Measurements from ENCODE around the gene PRSS16.

Gene PRSS16

DNA sequence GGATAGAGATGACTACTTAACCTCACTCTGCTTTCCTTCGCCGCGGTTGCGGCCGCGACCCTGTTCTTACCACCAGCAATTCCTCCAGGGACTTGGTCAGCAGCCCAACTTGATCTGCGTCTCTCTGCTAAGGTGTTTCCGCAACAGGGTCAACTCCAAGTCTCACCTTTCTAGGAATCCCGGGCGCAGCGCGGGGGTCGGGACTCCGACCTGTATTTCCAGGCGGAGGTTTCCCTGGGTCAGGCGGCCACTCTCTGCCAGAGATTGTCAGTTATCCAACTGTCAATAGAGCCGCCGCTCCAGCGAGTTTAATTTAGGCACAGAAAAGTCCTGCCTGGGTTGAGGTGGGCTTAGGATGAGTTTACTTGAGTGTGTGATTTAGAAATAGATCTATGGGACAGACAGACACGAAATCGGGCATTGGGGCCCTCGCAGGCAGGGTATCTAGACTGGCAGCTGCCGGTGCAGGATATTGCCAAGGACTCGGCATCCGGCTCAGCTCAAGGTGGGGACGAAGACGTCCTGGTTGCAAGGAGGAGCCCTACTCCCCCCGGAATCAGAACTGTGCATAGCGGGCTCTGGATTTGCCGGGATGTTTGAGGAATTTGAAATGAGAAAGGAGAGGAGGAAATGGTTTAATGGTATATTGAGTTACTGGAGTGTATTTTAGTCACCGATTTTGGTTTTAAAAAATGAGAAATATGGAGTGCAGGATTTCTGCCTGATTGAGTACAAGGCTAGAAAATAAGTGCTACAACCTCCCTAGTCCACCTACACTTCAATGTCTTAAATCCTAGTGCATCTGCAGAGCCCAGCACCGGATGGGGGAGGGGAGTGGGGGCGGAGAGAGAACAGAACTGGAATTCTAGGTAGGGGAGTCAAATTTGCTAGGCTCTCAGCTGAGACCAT lies 40.9 kb downstream of the PRSS16 start:
- no peak for DNase-seq

DNA sequence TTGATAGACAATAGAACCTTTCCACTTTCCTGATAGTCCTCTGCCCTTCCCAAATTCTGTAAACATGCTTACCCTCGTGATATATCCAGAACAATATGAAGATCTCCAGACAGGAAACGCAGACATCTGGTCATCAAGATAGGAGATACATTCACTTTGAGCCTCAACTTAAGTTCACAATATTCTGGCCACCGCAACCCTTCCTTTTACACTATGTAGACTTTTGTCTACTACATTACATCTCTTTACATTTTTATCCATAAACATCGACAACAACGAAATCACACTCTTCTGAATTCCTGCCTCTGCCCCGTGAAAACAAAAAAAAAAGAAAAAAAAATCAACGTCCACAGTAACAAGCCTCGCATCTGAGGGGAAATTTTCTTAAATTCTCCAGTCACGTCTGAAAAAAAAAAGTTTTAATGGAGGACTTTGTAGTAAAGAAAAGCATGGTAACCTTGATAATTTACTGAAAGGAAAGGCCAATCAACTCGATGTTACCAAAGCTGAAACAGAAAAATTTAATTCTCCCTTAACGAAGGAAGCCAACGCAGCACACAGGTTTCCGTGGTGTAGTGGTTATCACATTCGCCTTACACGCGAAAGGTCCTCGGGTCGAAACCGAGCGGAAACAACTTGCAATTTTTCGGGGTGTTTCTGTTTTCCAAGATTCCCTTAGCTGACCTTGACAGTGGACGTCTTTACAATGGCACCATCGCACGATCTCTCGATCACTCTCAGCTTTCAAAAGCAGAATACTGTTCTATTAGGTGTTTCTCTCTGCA lies 42.8 kb downstream of the PRSS16 start:
- no peak for DNase-seq

DNA sequence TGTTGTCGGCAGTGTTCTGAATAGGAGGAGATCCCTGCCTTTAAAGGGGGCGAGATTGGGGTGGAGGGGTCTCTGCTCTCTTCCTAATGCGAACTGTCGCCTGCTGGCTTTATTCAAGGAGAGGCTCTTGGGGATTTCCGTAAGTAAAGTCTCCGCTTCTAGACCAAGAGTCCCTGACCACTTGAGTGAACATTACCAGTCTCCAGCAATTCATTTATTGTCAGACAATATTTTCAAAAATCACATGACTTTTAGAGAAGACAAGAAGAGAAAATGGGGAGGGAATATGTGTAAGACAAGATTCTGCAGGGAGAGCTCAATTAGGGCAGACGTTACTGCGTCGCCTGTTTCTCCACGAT lies 43.3 kb downstream of the PRSS16 start:
- no peak for DNase-seq

DNA sequence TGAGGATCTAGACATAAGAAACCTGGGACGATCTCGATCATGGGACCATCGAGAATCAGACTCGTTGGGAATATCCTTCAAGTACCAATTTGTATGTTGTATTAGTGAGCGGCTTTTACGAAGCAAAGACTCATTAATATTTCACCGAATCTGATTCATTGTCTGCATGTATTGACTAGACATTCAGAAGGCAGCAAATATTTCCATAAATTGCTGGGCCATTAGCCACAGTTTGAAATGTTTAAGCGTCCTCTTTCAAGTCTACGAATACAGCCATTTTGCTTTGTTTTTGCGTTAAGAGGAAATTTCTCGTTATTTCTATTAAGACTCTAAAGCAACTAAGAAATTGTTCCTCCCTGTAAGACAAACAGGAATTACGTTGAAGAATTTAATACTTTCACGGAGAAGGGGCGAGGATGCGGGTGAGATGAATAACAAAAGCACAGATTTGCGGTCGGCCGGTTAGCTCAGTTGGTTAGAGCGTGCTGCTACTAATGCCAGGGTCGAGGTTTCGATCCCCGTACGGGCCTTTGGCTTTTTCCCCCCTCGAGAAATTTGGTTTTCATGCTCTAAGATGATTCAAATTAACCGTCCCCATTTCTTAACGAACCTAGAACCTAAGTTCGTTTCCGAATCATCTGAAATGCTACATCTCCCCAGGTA lies 46.1 kb downstream of the PRSS16 start:
- no peak for DNase-seq

GRCh38 chr6:27294409-27294808 lies 46.9 kb downstream of the PRSS16 start:
- DNase-seq = no peak

- no peak for DNase-seq
These were observed 48.0 kb downstream of the PRSS16 start for GRCh38 chr6:27295301-27296079.

DNA sequence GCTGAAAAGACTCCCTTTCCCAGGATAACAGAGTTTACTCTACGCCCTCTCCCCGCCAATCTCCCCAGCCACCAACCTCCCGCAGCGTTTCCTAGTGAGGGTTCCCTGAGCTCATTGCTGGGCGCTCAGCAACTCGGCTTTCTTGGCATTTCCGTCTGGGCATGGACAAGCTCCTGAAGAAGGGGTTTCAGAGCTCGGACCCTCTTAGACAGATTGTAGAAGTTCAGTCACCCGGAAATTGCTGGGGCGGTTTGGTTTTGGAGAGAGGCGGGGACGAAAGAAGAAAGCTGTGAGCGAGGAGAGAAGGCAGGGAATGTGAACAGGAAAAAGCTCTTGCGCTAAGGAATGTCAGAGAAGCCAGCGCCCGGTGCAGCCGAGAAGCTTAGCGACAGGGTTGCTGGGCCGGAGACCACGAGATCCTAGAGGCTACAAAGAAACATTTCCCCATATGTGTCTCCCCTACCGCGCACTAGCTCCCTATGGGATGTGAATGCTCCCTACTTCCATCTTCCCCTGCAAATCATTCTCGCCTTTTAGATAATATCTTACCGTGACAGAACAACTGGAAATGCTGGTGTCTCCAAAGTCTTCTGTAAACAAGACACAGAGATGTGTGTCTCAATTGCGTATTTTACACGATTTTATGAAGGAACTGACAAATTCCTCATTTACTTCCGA lies 48.7 kb downstream of the PRSS16 start:
- DNase-seq = no peak

DNA sequence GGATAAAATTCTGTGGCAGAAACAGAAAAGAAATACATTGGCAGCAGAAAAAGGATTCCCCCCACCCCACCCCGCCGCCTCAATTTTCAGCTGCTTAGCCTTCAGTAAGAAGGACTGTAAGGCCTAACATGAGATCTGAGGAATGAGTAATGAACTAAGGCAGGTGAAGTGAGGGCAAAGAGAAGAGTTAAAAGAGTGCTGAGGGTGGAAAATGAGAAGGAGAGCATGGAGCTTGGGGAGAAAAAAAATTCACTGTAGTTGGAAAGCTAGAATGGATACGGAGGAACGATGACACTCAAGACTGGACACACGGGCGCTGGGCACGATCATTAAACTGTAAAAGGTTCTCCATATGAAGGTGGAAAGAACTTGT lies 50.0 kb downstream of the PRSS16 start:
- no peak for DNase-seq

DNA sequence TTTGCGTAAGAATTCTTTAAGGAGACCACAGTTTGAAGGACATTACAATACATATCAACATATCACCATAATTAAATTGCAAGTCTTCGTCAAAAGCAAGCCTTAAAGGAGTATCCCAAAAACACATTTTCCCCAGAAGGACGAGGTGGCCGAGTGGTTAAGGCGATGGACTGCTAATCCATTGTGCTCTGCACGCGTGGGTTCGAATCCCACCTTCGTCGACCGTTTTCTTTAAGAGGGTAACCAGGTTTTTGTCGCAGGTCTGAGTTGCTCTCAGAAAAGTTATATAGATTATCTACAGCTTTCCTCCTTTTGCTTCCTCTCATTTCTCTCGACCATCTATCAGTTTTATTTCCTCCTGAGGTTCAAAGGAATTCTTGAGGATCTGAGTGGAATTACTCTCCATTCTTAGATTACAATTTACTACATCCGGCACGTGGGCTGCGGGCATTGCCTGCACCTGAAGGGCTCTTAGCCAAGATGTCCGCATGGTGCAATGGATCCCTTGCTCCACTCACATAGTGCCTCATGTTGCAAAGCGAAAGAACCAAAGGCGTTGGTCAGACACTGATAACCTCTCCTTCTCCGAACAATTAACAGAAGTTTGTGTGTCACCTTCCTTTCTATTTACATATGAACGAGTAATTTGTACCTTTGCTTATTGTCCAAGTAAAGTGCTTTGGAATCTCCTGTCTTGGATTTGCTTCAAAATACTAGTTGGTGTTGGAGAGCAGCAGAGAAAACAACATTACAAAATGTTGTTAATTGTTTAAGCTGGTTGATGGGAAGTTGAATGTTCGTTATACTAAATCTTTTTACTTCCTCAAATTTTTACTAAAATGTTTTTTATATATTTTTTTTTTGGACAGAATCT lies 50.6 kb downstream of the PRSS16 start:
- peak; percentile 2 for DNase-seq

DNA sequence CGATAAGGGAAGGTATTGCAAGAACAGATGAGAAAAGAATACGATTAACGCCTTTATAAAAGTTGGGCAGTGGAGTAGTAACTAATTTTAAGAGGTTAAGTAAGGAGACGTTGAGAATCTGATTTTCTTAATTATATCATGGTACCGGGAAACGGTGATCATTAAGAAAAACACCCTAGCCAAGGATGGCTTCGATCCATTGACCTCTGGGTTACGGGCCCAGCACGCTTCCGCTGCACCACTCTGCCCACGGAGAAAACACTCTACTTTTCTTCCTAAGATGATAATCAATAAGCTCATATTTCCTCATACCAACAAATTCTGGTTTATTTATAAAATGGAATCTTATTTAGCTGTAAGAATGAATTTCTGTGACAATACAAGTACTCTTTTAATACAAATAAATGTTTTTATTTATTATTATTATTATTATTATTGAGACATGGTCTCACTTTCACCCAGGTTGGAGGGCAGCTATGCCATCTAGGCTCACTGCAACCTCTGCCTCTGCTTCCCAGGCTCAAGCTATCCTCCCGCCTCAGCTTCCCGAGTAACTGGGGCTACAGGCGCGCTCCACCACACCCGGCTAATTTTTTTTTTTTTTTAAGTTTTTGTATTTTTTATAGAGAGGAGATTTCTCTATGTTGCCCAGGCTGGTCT lies 56.2 kb downstream of the PRSS16 start:
- no peak for DNase-seq
